ENCODE measurements around the gene MNT.

Gene MNT

GRCh38 chr17:2396192-2396567 is 4.7 kb downstream of the MNT start:
- DNase-seq (no peak), ATAC-seq (no peak)

GRCh38 chr17:2395258-2396181 is 5.3 kb downstream of the MNT start:
- ATAC-seq (no peak), DNase-seq (no peak)

GRCh38 chr17:2394775-2395201 is 6.1 kb downstream of the MNT start:
- ATAC-seq (no peak), DNase-seq (no peak)

GRCh38 chr17:2393954-2394749 is 6.7 kb downstream of the MNT start:
- ATAC-seq (no peak), DNase-seq (peak; percentile 37)

- ATAC-seq (peak; percentile 61), DNase-seq (peak; percentile 93)
Observed at GRCh38 chr17:2393174-2393953, 7.5 kb downstream of the MNT start.

GRCh38 chr17:2392252-2393173 is 8.3 kb downstream of the MNT start:
- DNase-seq (peak; percentile 99), ATAC-seq (peak; percentile 66)

- DNase-seq (no peak), ATAC-seq (no peak)
Observed at GRCh38 chr17:2391597-2392251, 9.1 kb downstream of the MNT start.

- DNase-seq, result no peak
- no peak for ATAC-seq
Observed at GRCh38 chr17:2390199-2390836, 10.5 kb downstream of the MNT start.

GRCh38 chr17:2388683-2389055 is 12.2 kb downstream of the MNT start:
- DNase-seq, result no peak
- no peak for ATAC-seq

GRCh38 chr17:2388020-2388682 is 12.7 kb downstream of the MNT start:
- DNase-seq (no peak), ATAC-seq (no peak)

- no peak for DNase-seq
- ATAC-seq, result no peak
Observed at GRCh38 chr17:2387086-2388019, 13.5 kb downstream of the MNT start.

GRCh38 chr17:2386400-2387085 is 14.3 kb downstream of the MNT start:
- ATAC-seq (no peak), DNase-seq (no peak)

GRCh38 chr17:2385240-2386210 is 15.3 kb downstream of the MNT start:
- DNase-seq (no peak), ATAC-seq (no peak)

- no peak for DNase-seq
Observed at GRCh38 chr17:2384439-2385127, 16.3 kb downstream of the MNT start.

GRCh38 chr17:2383628-2384167 is 17.2 kb downstream of the MNT start:
- no peak for DNase-seq

More at GRCh38 chr17:2384439-2385127, 16.3 kb downstream of the MNT start:
- ATAC-seq, result no peak

More at GRCh38 chr17:2383628-2384167, 17.2 kb downstream of the MNT start:
- ATAC-seq, result no peak

All from stimulated activated naive CD8-positive, alpha-beta T cell treated with anti-CD3 and anti-CD28 coated beads, Interleukin-15, Interleukin-2, amounts not matched to agents 100 U/mL and 50 U/mL, for 24 hours (primary cell).